Stimulated activated CD4-positive, alpha-beta T cell treated with anti-CD3 and anti-CD28 coated beads, TNF-alpha, amount 100 ng/mL, for 48 hours (primary cell): ENCODE data around the gene U2SURP.
A peak's percentile ranks its signal among the peaks of the same experiment; 100 is the strongest.
"Not testable (repeated sequence)": the region's sequence is repeated elsewhere in the genome, so short reads cannot be mapped to it uniquely, and the experiment has no call there.

ENCODE experiments used
- DNase-seq, 3 donors: peaks; one replicate each; pipeline ENCODE4 v3.0.0-alpha.2; 2020; ENCODE audit warnings: low read depth in 3 of 3

Gene U2SURP

DNA sequence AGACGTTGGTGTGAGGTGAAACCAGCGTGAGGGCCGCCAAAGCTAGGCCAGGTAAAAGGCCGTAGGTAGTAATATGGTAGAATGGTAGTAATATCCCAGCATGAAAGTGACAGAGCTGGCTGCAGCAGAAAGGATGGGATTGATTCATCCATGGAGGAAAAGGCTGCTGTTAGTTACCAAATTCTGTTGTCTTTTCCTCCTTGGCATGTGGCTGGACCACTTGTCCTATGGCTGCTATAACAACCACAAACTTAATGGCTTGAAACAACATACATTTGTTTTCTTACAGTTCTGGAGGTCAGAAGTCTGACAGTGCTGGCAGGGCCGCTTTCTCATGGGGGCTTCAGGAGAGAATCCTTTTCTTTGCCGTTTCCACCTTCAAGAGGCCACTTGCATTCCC lies 70.4 kb downstream of the U2SURP start:
- DNase-seq, result no peak

DNA sequence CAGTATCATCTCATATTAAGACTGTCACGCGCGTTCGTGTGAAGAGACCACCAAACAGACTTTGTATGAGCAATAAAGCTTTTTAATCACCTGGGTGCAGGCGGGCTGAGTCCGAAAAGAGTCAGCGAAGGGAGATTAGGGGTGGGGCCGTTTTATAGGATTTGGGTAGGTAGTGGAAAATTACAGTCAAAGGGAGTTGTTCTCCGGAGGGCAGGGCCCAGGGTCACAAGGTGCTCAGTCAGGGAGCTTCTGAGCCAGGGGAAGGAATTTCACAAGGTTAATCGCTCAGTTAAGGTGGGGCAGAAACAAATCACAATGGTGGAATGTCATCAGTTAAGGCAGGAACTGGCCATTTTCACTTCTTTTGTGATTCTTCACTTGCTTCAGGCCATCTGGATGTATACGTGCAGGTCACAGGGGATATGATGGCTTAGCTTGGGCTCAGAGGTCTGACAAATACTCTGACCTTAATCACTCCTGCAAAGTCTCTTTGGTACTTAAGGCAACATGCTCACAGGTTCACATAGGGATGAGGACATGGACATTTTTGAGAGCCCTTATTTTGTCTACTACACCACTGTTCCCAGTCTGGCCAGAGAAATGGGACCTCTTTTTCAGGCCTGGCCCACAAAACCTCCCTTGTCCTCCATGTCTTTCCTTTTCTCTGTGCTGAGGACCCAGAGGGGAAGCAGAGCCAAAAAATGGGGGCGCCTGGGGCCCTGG lies 71.1 kb downstream of the U2SURP start:
- not testable (repeated sequence) for DNase-seq

GRCh38 chr3:143073541-143073940 lies 72.2 kb downstream of the U2SURP start:
- not testable (repeated sequence) for DNase-seq

DNA sequence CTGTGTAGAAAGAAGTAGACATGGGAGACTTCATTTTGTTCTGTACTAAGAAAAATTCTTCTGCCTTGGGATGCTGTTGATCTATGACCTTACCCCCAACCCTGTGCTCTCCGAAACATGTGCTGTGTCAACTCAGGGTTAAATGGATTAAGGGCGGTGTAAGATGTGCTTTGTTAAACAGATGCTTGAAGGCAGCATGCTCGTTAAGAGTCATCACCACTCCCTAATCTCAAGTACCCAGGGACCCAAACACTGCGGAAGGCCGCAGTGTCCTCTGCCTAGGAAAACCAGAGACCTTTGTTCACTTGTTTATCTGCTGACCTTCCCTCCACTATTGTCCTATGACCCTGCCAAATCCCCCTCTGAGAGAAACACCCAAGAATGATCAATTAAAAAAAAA lies 72.6 kb downstream of the U2SURP start:
- DNase-seq, result not testable (repeated sequence)

DNA sequence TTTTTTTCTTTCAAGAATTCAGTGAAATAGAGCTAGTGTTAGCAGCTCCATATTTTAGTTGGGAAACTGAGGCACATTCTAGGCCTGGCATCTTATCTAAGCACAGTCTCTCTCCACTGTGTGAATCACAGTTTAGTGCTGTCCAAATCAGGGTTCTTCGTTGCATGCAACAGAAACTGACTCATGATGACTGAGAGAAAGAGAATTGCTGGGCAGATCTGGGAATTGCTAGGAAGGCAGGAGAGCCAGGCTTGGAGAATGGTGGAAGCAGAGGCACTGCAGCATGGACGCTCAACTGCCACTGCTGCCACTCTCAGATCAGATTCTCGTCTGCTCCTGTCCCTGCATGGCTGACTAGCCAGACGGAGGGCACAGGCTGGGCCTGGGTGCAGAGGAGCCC lies 77.5 kb downstream of the U2SURP start:
- DNase-seq, result no peak

- no peak for DNase-seq
Observed at GRCh38 chr3:143080196-143080595, 78.8 kb downstream of the U2SURP start.

DNA sequence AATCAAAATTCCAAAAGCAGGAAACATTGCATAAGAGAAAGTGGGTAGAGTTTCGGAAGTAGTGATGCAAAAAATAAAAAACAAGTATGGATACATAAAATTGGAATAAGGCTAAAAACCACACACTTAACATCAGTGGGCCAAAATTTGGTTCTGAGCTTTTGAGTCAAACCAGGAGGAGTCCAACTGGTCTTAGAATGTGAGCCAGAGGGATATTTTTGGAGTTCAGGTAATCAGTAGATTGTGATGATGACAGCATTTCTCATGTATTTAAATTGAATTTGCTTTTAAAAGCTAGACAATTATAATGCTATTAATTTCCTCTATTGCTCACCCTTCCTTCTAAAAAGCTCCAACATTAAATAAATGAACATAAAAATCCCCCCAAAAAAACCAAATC lies 80.0 kb downstream of the U2SURP start:
- no peak for DNase-seq

DNA sequence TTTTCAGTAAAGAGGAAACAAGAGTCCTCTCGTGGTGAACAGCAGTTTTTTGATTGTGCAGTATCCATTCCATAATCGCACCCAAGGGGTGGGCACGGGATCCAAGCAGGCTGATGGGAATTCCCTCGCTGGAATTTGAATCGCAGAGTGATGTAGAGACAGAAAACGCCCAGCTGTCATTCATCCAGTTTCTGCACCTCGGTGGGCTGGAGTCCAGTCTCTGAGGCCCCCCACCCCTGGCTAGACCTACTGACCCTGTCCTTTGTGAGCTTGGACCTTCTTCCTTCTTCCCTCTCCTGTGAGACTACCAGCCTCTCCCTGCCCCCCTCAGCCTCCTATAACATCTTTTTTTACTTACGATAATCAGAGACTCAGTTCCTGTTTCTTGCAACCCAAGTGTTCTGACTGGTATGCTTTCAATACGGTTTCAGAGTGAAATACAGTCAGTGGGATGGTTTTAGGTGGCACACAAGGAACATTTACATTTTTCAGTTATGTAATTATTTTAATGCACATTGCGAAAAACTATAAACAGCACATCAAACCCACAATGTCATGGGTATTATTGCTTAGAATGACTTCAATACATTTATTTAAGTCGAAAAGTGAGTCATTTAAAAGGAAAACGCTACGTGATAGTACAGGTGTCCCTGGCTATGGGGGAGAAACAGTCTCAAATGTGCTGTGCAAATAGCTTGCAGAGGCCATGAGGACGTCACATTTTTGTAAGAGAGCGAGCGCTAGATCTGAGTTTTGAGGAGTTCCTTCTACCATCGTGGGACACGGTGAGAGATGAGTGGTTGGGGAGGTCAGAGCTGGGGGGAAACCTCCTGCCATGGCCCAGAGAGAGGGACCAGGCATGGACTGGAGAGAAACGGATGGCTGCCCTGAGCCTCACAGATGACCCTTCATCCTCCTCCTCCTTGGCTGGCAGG lies 80.7 kb downstream of the U2SURP start:
- peak in 1 of 3 donors; percentile 18 for DNase-seq

DNA sequence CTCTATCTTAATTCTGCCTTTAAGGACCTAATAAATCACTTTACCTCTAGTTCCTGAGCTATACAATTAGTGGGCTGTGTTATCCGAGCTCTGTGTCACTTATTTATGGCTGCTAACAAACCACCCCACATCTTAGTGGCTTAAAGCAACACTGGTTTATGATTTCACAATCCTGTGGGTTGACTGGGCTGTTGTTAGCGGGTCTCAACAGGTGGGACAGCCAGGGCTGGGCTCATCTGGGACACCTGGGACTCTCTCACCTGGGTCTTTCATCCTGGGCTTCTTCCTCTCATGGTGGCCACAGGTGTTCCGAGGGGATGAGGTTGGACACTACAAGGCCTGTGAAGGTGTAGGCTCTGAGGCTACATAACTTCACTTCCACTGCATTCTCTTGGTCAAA lies 82.4 kb downstream of the U2SURP start:
- DNase-seq, result no peak

DNA sequence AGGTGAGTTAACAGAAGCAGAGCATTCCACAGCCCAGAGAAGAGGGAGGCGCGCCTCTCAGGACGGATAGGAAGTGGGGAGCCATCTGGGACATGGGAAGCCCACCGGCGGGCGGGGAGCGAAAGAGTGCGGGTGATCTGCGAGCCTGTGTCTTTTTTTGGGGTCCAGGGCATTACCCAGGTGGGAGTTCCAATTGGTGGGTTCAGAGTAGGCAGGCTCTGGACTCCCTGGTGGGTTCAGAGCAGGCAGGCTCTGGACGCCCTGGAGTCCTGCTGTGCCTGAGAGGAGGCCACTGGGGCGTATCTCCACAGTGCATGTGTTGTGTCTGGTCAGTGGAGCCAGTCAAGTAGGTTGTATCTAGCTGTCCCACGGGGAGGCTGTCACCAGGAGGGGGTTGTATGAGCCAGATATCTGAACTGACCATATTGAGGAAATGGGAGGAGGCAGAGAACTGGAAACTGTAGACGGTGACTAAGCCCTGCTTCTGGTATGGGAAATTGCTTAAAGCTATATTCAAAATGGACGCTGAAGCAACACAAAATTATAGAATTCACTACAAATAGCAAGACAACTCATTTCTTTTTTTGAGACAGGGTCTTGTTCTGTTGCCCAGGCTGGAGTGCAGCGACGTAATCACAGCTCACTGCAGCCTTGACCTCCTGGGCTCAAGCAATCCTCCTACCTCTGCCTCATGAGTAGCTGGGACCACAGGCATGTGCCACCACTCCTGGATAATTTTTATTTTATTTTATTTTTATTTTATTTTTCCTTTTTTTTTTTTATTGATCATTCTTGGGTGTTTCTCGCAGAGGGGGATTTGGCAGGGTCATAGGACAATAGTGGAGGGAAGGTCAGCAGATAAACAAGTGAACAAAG lies 83.7 kb downstream of the U2SURP start:
- no peak for DNase-seq

DNA sequence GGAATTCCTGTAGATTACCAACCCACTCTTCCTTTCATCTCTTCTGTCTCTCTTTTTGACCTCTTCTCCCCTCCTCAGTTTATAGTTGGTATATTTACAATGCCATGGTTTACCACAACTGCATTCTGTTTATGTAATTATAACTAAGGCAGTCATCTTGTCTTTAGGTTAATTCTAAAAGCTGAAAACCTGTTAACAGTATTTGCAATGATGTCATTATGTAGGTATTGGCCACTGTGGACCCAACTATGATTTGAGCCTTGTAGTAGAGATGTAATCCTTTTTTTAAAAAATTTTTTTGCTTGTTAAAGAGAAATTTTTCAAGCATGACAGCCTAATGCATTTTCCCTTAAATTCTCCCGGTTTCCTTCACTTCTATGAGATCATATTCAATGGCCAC lies 87.5 kb downstream of the U2SURP start:
- no peak for DNase-seq

DNA sequence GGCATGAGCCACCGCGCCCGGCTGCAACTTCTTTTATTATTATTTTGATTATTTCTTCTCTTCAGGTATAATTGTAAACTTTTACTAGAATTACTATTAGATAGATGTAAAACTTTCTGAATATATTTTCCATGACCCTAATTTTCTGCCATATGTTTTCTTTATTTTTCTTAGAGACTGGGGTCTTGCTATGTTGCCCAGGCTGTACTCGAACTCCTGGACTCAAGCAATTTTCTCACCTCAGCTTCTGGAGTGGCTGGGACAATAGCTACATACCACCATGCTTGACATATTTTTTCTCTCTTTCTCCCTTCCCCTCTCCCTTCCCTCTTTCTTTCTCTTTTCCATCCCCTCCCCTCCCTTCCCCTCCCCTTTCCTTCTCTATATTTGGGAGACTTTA lies 88.6 kb downstream of the U2SURP start:
- no peak for DNase-seq

DNA sequence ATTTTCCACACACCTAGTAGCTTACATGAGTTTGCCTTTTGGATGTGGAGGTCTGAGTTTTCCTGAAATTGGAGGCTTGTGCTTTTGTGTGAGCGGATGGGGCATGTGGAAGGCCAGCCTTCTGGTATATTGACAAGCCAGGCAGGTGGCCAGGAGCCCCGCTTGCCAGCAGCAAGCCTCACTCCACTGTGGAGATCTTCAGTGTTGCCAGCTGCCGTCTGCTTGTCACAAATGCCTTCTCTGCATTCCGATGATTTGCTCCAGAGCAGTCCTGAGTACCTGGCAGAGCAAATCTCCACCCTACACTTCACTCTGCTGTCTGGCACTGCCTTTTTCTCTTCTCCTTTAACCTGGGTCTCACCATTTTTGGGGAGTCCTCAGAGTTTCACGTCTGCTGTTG lies 89.1 kb downstream of the U2SURP start:
- DNase-seq, result no peak

GRCh38 chr3:143090976-143091837 lies 89.8 kb downstream of the U2SURP start:
- DNase-seq, result no peak

GRCh38 chr3:143092191-143092590 lies 90.8 kb downstream of the U2SURP start:
- DNase-seq, result no peak

DNA sequence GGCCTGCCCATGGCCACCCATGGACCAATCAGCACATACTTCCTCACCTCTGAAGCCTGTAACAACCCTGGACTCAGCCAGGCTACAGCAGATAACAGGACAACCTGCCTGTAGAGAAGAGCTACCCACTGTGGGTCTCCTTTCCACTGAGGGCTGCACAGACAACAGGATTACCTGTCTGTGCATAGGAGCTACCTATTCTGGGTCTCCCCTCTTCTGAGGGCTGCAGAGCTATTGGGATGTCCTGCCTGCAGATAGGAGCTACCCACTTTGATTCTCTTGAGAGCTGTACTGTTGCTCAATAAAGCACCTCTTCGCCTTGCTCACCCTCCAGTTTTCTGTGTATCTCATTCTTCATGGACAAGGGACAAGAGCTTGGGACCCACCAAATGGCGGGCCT lies 94.4 kb downstream of the U2SURP start:
- no peak for DNase-seq

GRCh38 chr3:143098032-143098764 lies 96.8 kb downstream of the U2SURP start:
- DNase-seq, result no peak

DNA sequence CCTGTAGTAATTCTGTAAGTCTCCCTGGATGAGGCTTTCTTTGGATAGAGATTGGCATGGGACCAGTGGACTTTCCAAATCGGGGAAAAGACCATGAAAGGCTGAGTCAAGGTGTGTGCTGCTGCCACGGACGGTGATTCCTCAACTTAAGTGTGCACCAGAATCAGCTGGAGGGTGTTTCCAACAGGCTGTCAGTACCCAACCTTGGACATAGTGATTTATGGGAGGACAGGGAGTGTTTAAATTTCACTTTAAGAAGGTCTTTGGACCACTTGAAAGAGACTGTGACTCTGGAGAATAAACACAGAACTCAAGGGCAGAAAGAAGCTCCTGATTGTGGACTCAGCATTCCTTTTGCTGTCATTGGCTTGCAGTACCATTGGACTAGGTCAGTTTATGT lies 97.8 kb downstream of the U2SURP start:
- no peak for DNase-seq

GRCh38 chr3:143099690-143100089 lies 98.3 kb downstream of the U2SURP start:
- no peak for DNase-seq

GRCh38 chr3:143100451-143100850 lies 99.1 kb downstream of the U2SURP start:
- DNase-seq, result no peak
